SH-SY5Y (cell line): ENCODE results near the gene SLC43A1.

Experiments
- GATA2 ChIP-seq: IDR thresholded peaks from 2 replicates; pipeline ENCODE4 v1.6.1; 2011; ENCODE audit warnings: mild to moderate bottlenecking, low read depth, low read length
- GATA3 ChIP-seq: IDR thresholded peaks from 2 replicates; pipeline ENCODE4 v1.6.1; 2011; ENCODE audit warnings: low read depth, mild to moderate bottlenecking, low read length, moderate library complexity

Gene SLC43A1

GRCh38 chr11:57473285-57473841 lies 42.1 kb downstream of the SLC43A1 start:
- TF ChIP-seq GATA3 (no peak), GATA2 (no peak)

- TF ChIP-seq GATA3, result no peak
- TF ChIP-seq GATA2, result no peak
Measured at GRCh38 chr11:57471496-57471895, 44.0 kb downstream of the SLC43A1 start.

GRCh38 chr11:57469268-57469667 lies 46.2 kb downstream of the SLC43A1 start:
- no peak for TF ChIP-seq GATA3
- TF ChIP-seq GATA2, result no peak

GRCh38 chr11:57468276-57468675 lies 47.2 kb downstream of the SLC43A1 start:
- TF ChIP-seq GATA3, result no peak
- TF ChIP-seq GATA2, result no peak

- TF ChIP-seq GATA3 (no peak), GATA2 (no peak)
Measured at GRCh38 chr11:57467508-57468157, 47.9 kb downstream of the SLC43A1 start.

- TF ChIP-seq GATA3 (no peak), GATA2 (no peak)
Measured at GRCh38 chr11:57466680-57467079, 48.8 kb downstream of the SLC43A1 start.

- no peak for TF ChIP-seq GATA3
- TF ChIP-seq GATA2, result no peak
Measured at GRCh38 chr11:57464539-57465181, 50.8 kb downstream of the SLC43A1 start.

GRCh38 chr11:57463671-57464538 lies 51.6 kb downstream of the SLC43A1 start:
- TF ChIP-seq GATA2 (no peak), GATA3 (no peak)

- no peak for TF ChIP-seq GATA2
Measured at GRCh38 chr11:57462597-57462996, 52.9 kb downstream of the SLC43A1 start.

GRCh38 chr11:57461841-57462489 lies 53.5 kb downstream of the SLC43A1 start:
- no peak for TF ChIP-seq GATA3
- TF ChIP-seq GATA2, result no peak

- no peak for TF ChIP-seq GATA3
- peak; percentile 5; the same call in 1 of the 2 replicates for TF ChIP-seq GATA2
Measured at GRCh38 chr11:57460758-57461749, 54.4 kb downstream of the SLC43A1 start.

GRCh38 chr11:57460022-57460757 lies 55.3 kb downstream of the SLC43A1 start, which contains the start of gene RTN4RL2:
Gene RTN4RL2, plus strand, starts transcription at chr11:57460528. Its CDS starts 338 bp downstream, at chr11:57460866.
- TF ChIP-seq GATA2 (no peak), GATA3 (no peak)
